H9 (cell line): ENCODE data around the gene DHX40. TPM values are rescaled to one million over a fixed set of nuclear protein-coding genes. Genes with fewer than 3 reads are reported as not detected.

Source experiments
- DNase-seq: peaks from one replicate; pipeline ENCODE4 v3.0.0-alpha.2; 2017
- H2AFZ ChIP-seq: one replicate; pipeline ENCODE4 v1.6.1; 2013; ENCODE audit warnings: mild to moderate bottlenecking, low read length, control low read depth, moderate library complexity
- H2AK5ac ChIP-seq: 2 replicates; pipeline ENCODE4 v1.6.1; 2013; ENCODE audit warnings: low read length, control low read depth, mixed read lengths; ENCODE audit not compliant: insufficient read length
- H2BK120ac ChIP-seq: one replicate; pipeline ENCODE4 v1.6.1; 2013; ENCODE audit warnings: low read depth, mild to moderate bottlenecking, low read length, control low read depth, inconsistent platforms; ENCODE audit not compliant: poor library complexity, severe bottlenecking
- H2BK12ac ChIP-seq: 2 replicates; pipeline ENCODE4 v1.6.1; 2013; ENCODE audit warnings: low read length, control low read depth, mixed read lengths, low read depth; ENCODE audit not compliant: insufficient read length
- H2BK15ac ChIP-seq: 2 replicates; pipeline ENCODE4 v1.6.1; 2013; ENCODE audit warnings: low read depth, low read length, control low read depth
- H2BK20ac ChIP-seq: one replicate; pipeline ENCODE4 v1.6.1; 2013; ENCODE audit warnings: low read depth, mild to moderate bottlenecking, low read length, control low read depth, inconsistent platforms; ENCODE audit not compliant: poor library complexity, severe bottlenecking
- H2BK5ac ChIP-seq: 2 replicates; pipeline ENCODE4 v1.6.1; 2013; ENCODE audit warnings: low read length, control low read depth, mixed read lengths; ENCODE audit not compliant: insufficient read length
- H3K14ac ChIP-seq: 2 replicates; pipeline ENCODE4 v1.6.1; 2013; ENCODE audit warnings: low read length, control low read depth; ENCODE audit not compliant: insufficient read depth
- H3K18ac ChIP-seq: 2 replicates; pipeline ENCODE4 v1.6.1; 2013; ENCODE audit warnings: low read depth, mild to moderate bottlenecking, mixed read lengths, low read length, control low read depth; ENCODE audit not compliant: insufficient read length
- H3K23ac ChIP-seq: 2 replicates; pipeline ENCODE4 v1.6.1; 2013; ENCODE audit warnings: low read length, control low read depth, mixed read lengths, low read depth; ENCODE audit not compliant: insufficient read length
- H3K23me2 ChIP-seq: 2 replicates; pipeline ENCODE4 v1.6.1; 2013; ENCODE audit warnings: low read depth, mild to moderate bottlenecking, mixed read lengths, low read length, control low read depth; ENCODE audit not compliant: insufficient read length, poor library complexity, severe bottlenecking
- H3K27ac ChIP-seq: 2 replicates; pipeline ENCODE4 v1.5.1; 2013; ENCODE audit warnings: low read length, control low read depth, mixed read lengths, low read depth; ENCODE audit not compliant: insufficient read length
- H3K27me3 ChIP-seq: 2 replicates; pipeline ENCODE4 v1.6.1; 2013; ENCODE audit warnings: low read length, control low read depth, inconsistent platforms; ENCODE audit not compliant: insufficient read depth
- H3K4ac ChIP-seq: 2 replicates; pipeline ENCODE4 v1.6.1; 2013; ENCODE audit warnings: low read depth, mild to moderate bottlenecking, control low read depth, inconsistent platforms, low read length, moderate library complexity
- H3K4me1 ChIP-seq: 2 replicates; pipeline ENCODE4 v1.6.1; 2013; ENCODE audit warnings: low read length, control low read depth, inconsistent platforms; ENCODE audit not compliant: insufficient read depth
- H3K4me2 ChIP-seq: 2 replicates; pipeline ENCODE4 v1.6.1; 2013; ENCODE audit warnings: low read length, control low read depth, mixed read lengths; ENCODE audit not compliant: insufficient read length, insufficient read depth
- H3K56ac ChIP-seq: 2 replicates; pipeline ENCODE4 v1.6.1; 2013; ENCODE audit warnings: low read depth, mild to moderate bottlenecking, mixed read lengths, low read length, control low read depth; ENCODE audit not compliant: insufficient read length
- H3K79me1 ChIP-seq: 2 replicates; pipeline ENCODE4 v1.6.1; 2013; ENCODE audit warnings: low read depth, mild to moderate bottlenecking, moderate library complexity, low read length, control low read depth, inconsistent platforms; ENCODE audit not compliant: insufficient read depth, poor library complexity, severe bottlenecking
- H3K79me2 ChIP-seq: 2 replicates; pipeline ENCODE4 v1.6.1; 2013; ENCODE audit warnings: low read length, control low read depth, inconsistent platforms; ENCODE audit not compliant: insufficient read depth
- H3K9ac ChIP-seq: 2 replicates; pipeline ENCODE4 v1.6.1; 2013; ENCODE audit warnings: low read length, control low read depth, mixed read lengths; ENCODE audit not compliant: insufficient read length; ENCODE audit errors: extremely low read depth
- H3K9me3 ChIP-seq: one replicate; pipeline ENCODE4 v1.6.1; 2013; ENCODE audit warnings: low read depth, low read length, inconsistent platforms; ENCODE audit not compliant: control insufficient read depth
- H3T11ph ChIP-seq: one replicate; pipeline ENCODE4 v1.6.1; 2013; ENCODE audit warnings: mild to moderate bottlenecking, low read length, control low read depth, inconsistent platforms
- H4K20me1 ChIP-seq: one replicate; pipeline ENCODE4 v1.6.1; 2013; ENCODE audit not compliant: control insufficient read depth, insufficient read length, insufficient read depth
- H4K5ac ChIP-seq: 2 replicates; pipeline ENCODE4 v1.6.1; 2013; ENCODE audit warnings: low read depth, mild to moderate bottlenecking, mixed read lengths, low read length, control low read depth; ENCODE audit not compliant: insufficient read length
- H4K8ac ChIP-seq: replicated peaks from 2 replicates; pipeline ENCODE4 v1.6.1; 2013; ENCODE audit warnings: low read length, control low read depth, mixed read lengths, low read depth; ENCODE audit not compliant: insufficient read length
- H4K91ac ChIP-seq: 2 replicates; pipeline ENCODE4 v1.6.1; 2013; ENCODE audit warnings: low read depth, mild to moderate bottlenecking, moderate library complexity, mixed read lengths, low read length, control low read depth; ENCODE audit not compliant: insufficient read length
- H3K27ac Mint-ChIP-seq, 3 experiments: 2 replicates in 2 of 3; 3 replicates in 1 of 3; pipeline ENCODE4 v1.8.0; 2020 to 2021; ENCODE audit warnings: mixed read lengths in 3 of 3, mild to moderate bottlenecking in 1 of 3, moderate library complexity in 1 of 3
- H3K27me3 Mint-ChIP-seq: 2 replicates; pipeline ENCODE4 v1.8.0; 2021; ENCODE audit warnings: low read depth, mild to moderate bottlenecking, moderate library complexity, mixed read lengths
- H3K36me3 Mint-ChIP-seq, 3 experiments: 2 replicates in 2 of 3; 3 replicates in 1 of 3; pipeline ENCODE4 v1.8.0; 2020 to 2021; ENCODE audit warnings: low read depth in 3 of 3, mixed read lengths in 3 of 3; ENCODE audit not compliant: insufficient read depth in 1 of 3
- H3K4me1 Mint-ChIP-seq, 2 experiments: 2 replicates each; pipeline ENCODE4 v1.8.0; 2020; ENCODE audit warnings: mixed read lengths in 2 of 2
- H3K4me3 Mint-ChIP-seq, 2 experiments: 2 replicates in 1 of 2; 3 replicates in 1 of 2; pipeline ENCODE4 v1.8.0; 2020 to 2021; ENCODE audit warnings: mild to moderate bottlenecking in 2 of 2, mixed read lengths in 2 of 2, moderate library complexity in 1 of 2
- H3K9me3 Mint-ChIP-seq, 2 experiments: 2 replicates in 1 of 2; 3 replicates in 1 of 2; pipeline ENCODE4 v1.8.0; 2020; ENCODE audit warnings: mild to moderate bottlenecking in 2 of 2, mixed read lengths in 2 of 2, moderate library complexity in 1 of 2
- CTCF ChIP-seq: fragments of 200-600 bp; sonication (generic); conservative IDR thresholded peaks from 3 replicates; pipeline ENCODE4 v1.8.0; 2021; ENCODE audit warnings: antibody characterized with exemption, mild to moderate bottlenecking
- WGBS: extraction: QIAGEN DNeasy Blood & Tissue Kit; methylation state at CpG from one replicate; pipeline ENCODE4 v1.1.7; 2013; ENCODE audit warnings: missing lambda C conversion rate, low lambda C conversion rate, mixed read lengths; ENCODE audit not compliant: insufficient read length; ENCODE audit errors: extremely low coverage; 5-methylcytosine and 5-hydroxymethylcytosine counted together
- total RNA-seq: library from RNA; stranded (reverse); gene quantifications from 2 replicates; pipeline ENCODE4 v1.2.1, GENCODE V29; 2021

The DHX40 gene
- total RNA-seq, 1 experiment from 2014 or later, result 28.8 TPM

DNA sequence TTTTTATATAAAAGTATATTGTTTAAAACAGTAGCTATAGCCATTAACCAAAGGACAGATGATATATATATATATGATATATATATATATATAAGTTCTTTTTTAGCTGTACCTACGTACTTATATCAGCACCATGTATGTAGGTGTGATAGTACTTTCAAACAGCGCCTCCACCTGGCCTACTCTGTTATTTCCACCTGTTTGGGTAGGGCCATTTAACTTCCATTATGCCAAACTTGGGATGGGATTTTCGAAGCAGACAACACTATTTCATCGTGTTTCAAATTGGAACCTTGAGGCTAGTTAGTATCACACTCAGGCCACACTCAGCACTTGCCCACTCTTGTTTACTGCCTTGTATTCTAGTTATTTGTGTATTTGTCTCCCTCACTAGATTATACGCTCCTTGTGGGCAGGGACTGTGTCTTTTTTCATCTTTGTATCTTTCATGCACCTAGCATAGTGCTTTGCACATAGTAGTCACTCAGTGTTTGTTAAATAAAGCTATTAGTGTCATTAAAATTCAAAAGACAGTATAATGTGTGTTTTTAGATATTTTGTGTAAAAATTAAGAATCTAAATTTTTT, 42.5 kb downstream of the DHX40 start:
- Histone ChIP-seq H3K23me2 (no peaks in the 10 kb centered on the region), H3K18ac (no peak overlapping the region), H3K9me3 (no peaks in the 10 kb centered on the region), H3K23ac (no peak overlapping the region), H4K91ac (no peak overlapping the region), H2AK5ac (no peak overlapping the region), H4K20me1 (no peaks in the 10 kb centered on the region), H3K27ac (no peak overlapping the region), H2AFZ (no peak overlapping the region), H3K79me2 (no peaks in the 10 kb centered on the region), H3K14ac (no peak overlapping the region), H2BK20ac (no peak overlapping the region), H3T11ph (no peak overlapping the region), H2BK15ac (no peak overlapping the region), H3K4ac (no peak overlapping the region), H2BK5ac (no peak overlapping the region), H3K56ac (no peak overlapping the region), H3K27me3 (no peaks in the 10 kb centered on the region), H4K5ac (no peak overlapping the region), H4K8ac (no peak overlapping the region), H3K9ac (no peak overlapping the region), H2BK12ac (no peak overlapping the region), H3K4me1 (no peaks in the 10 kb centered on the region), H3K79me1 (no peaks in the 10 kb centered on the region), H2BK120ac (no peak overlapping the region), H3K4me2 (no peak overlapping the region)
- Mint-ChIP-seq H3K27me3 (no peaks in the 10 kb centered on the region), H3K9me3 (no peaks in the 10 kb centered on the region), H3K4me3 (no peak overlapping the region), H3K36me3 (peaks cover 9 to 51% (median 48%) of the 10 kb centered on the region in 3 experiments; a peak in 6 of 7 replicates), H3K27ac (no peak overlapping the region), H3K4me1 (no peaks in the 10 kb centered on the region)
- peak; percentile 76 for TF ChIP-seq CTCF
- WGBS, result no CpG with 5 or more reads among the region's 5 CpGs
- DNase-seq, result peak; percentile 59
